HepG2 (cell line): ENCODE results near the gene JPH4.

ENCODE experiments used
- ATAD3A ChIP-seq: sonication (generic); formaldehyde crosslinking; IDR thresholded peaks from 2 replicates; pipeline ENCODE4 v1.4.0; 2020; ENCODE audit warnings: missing genetic modification reagents
- HDAC6 ChIP-seq: fragments of 200-600 bp; sonication (generic); IDR thresholded peaks from 2 replicates; pipeline ENCODE4 v1.7.0; 2017; ENCODE audit warnings: mild to moderate bottlenecking, antibody characterized with exemption, low read length, low read depth
- NR2F1 ChIP-seq, 2 experiments: fragments of 450-650 bp in 1 of 2; formaldehyde crosslinking in 1 of 2; IDR thresholded peaks; 2 replicates each; pipeline versions ENCODE4 v1.5.0 to v1.6.1; 2016 to 2020; ENCODE audit warnings: mild to moderate bottlenecking in 1 of 2, missing compliant biosample characterization in 1 of 2, missing genetic modification reagents in 1 of 2, moderate library complexity in 1 of 2
- RAD51 ChIP-seq: fragments of 450-650 bp; IDR thresholded peaks from 2 replicates; pipeline ENCODE4 v1.6.1; 2016; ENCODE audit warnings: borderline replicate concordance
- SSRP1 ChIP-seq: IDR thresholded peaks from 2 replicates; pipeline ENCODE4 v1.6.1; 2016; ENCODE audit warnings: control low read depth
- YY1 ChIP-seq: IDR thresholded peaks from 2 replicates; pipeline ENCODE4 v1.6.1; 2011; ENCODE audit warnings: low read length, low read depth, moderate library complexity, mild to moderate bottlenecking; ENCODE audit not compliant: insufficient read depth, insufficient replicate concordance
- ZNF274 ChIP-seq: sonication (generic); formaldehyde crosslinking; IDR thresholded peaks from 2 replicates; pipeline ENCODE4 v1.5.1; 2020; ENCODE audit warnings: mild to moderate bottlenecking, missing genetic modification reagents
- ZNF326 ChIP-seq: sonication (generic); formaldehyde crosslinking; IDR thresholded peaks from 2 replicates; pipeline ENCODE4 v1.4.0; 2020; ENCODE audit warnings: missing genetic modification reagents, borderline replicate concordance
- ZNF468 ChIP-seq: sonication (generic); formaldehyde crosslinking; IDR thresholded peaks from 2 replicates; pipeline ENCODE4 v1.8.0; 2022; ENCODE audit warnings: mild to moderate bottlenecking, moderate library complexity, missing genetic modification reagents
- ZNF549 ChIP-seq: sonication (generic); formaldehyde crosslinking; IDR thresholded peaks from 2 replicates; pipeline ENCODE4 v1.5.0; 2020; ENCODE audit warnings: missing genetic modification reagents
- TF ChIP-seq, protein P1 (sequence below): sonication (generic); formaldehyde crosslinking; IDR thresholded peaks from 2 replicates; pipeline ENCODE4 v1.5.0; 2020; ENCODE audit warnings: mild to moderate bottlenecking, missing genetic modification reagents, moderate library complexity
- TF ChIP-seq, protein P2 (sequence below): sonication (generic); IDR thresholded peaks from 2 replicates; pipeline ENCODE4 v1.6.1; 2016; ENCODE audit warnings: low read depth, borderline replicate concordance
- TF ChIP-seq, protein P3 (sequence below): sonication (generic); formaldehyde crosslinking; IDR thresholded peaks from 2 replicates; pipeline ENCODE4 v1.4.0; 2020; ENCODE audit warnings: mild to moderate bottlenecking, missing genetic modification reagents

DNA sequence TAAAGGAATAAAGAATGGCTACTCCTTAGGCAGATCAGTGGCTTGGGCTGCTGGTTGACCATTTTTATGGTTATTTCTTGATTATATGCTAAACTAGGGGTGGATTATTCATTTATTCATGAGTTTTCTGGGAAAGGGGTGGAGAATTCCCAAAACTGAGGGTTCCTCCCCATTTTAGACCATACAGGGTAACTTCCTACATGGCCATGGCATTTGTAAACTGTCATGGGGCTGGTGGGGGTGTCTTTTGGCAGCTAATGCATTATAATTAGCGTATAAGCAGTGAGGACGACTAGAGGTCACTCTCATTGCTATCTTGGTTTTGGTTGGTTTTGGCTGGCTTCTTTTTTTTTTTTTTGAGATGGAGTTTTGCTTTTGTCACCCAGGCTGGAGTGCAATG lies 25.6 kb upstream of the JPH4 start:
- TF ChIP-seq RAD51, result no peak
- TF ChIP-seq, protein P1, sequence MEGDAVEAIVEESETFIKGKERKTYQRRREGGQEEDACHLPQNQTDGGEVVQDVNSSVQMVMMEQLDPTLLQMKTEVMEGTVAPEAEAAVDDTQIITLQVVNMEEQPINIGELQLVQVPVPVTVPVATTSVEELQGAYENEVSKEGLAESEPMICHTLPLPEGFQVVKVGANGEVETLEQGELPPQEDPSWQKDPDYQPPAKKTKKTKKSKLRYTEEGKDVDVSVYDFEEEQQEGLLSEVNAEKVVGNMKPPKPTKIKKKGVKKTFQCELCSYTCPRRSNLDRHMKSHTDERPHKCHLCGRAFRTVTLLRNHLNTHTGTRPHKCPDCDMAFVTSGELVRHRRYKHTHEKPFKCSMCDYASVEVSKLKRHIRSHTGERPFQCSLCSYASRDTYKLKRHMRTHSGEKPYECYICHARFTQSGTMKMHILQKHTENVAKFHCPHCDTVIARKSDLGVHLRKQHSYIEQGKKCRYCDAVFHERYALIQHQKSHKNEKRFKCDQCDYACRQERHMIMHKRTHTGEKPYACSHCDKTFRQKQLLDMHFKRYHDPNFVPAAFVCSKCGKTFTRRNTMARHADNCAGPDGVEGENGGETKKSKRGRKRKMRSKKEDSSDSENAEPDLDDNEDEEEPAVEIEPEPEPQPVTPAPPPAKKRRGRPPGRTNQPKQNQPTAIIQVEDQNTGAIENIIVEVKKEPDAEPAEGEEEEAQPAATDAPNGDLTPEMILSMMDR (CRISPR knock-in tag), result no peak
- TF ChIP-seq YY1, result no peak
- TF ChIP-seq ZNF326, result no peak
- TF ChIP-seq, protein P2, sequence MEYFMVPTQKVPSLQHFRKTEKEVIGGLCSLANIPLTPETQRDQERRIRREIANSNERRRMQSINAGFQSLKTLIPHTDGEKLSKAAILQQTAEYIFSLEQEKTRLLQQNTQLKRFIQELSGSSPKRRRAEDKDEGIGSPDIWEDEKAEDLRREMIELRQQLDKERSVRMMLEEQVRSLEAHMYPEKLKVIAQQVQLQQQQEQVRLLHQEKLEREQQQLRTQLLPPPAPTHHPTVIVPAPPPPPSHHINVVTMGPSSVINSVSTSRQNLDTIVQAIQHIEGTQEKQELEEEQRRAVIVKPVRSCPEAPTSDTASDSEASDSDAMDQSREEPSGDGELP, result no peak
- TF ChIP-seq SSRP1 (CRISPR knock-in tag), result no peak
- no peak for TF ChIP-seq ZNF468 (CRISPR knock-in tag)
- no peak for TF ChIP-seq ZNF274 (CRISPR knock-in tag)
- TF ChIP-seq ATAD3A (CRISPR knock-in tag), result no peak
- no peak for TF ChIP-seq NR2F1 (CRISPR knock-in tag; IDR thresholded peaks at IDR 0.05)
- TF ChIP-seq, protein P3, sequence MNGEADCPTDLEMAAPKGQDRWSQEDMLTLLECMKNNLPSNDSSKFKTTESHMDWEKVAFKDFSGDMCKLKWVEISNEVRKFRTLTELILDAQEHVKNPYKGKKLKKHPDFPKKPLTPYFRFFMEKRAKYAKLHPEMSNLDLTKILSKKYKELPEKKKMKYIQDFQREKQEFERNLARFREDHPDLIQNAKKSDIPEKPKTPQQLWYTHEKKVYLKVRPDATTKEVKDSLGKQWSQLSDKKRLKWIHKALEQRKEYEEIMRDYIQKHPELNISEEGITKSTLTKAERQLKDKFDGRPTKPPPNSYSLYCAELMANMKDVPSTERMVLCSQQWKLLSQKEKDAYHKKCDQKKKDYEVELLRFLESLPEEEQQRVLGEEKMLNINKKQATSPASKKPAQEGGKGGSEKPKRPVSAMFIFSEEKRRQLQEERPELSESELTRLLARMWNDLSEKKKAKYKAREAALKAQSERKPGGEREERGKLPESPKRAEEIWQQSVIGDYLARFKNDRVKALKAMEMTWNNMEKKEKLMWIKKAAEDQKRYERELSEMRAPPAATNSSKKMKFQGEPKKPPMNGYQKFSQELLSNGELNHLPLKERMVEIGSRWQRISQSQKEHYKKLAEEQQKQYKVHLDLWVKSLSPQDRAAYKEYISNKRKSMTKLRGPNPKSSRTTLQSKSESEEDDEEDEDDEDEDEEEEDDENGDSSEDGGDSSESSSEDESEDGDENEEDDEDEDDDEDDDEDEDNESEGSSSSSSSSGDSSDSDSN, result no peak
- no peak for TF ChIP-seq HDAC6
- no peak for TF ChIP-seq ZNF549
